ENCODE results near the gene DPP4. TPM values are rescaled to one million over a fixed set of nuclear protein-coding genes. Genes with fewer than 3 reads are reported as not detected.

DPP4 gene
- 0.65 to 1.1 TPM (median 0.87 TPM) in 5 replicates for total RNA-seq (2022; extraction: Qiagen RNA extraction)

GRCh38 chr2:162073888-162074631 lies at the start of gene DPP4:
TSS of gene DPP4 (minus strand) at chr2:162074215. CDS start at chr2:162073981, 234 bp downstream.

Other genes starting within 250 kb of the DPP4 start
- 0.05 TPM in 1 of 5 replicates, not detected in the others for gene GCG, start 78.0 kb upstream of the DPP4 start, total RNA-seq (2022; extraction: Qiagen RNA extraction)
- 0.08 to 0.11 TPM (median 0.09 TPM) in 3 of 5 replicates, not detected in the others for gene FAP, start 169.2 kb upstream of the DPP4 start, total RNA-seq (2022; extraction: Qiagen RNA extraction)
- gene IFIH1, start 244.5 kb upstream of the DPP4 start, total RNA-seq (2022; extraction: Qiagen RNA extraction) = 0.71 to 1.1 TPM (median 0.94 TPM) in 5 replicates

Measured in A549 treated with AZD2906 at 1 μM for 4 hours (cell line).